SU-DHL-6 (cell line): ENCODE data around the gene IFT20.

Experiments used
- CTCF ChIP-seq: fragments of 200-600 bp; sonication (generic); IDR thresholded peaks from one replicate; pipeline ENCODE4 v1.5.1; 2017; ENCODE audit warnings: antibody characterized with exemption, mild to moderate bottlenecking, low read length, moderate library complexity; ENCODE audit not compliant: insufficient read depth, poor library complexity, severe bottlenecking
- EZH2phosphoT487 ChIP-seq: fragments of 200-600 bp; sonication (generic), shearing (Covaris generic); conservative IDR thresholded peaks from 2 replicates; pipeline ENCODE4 v1.6.1; 2018; ENCODE audit warnings: mild to moderate bottlenecking, antibody characterized with exemption, low read length, moderate library complexity, mixed read lengths

- TF ChIP-seq CTCF (no peak), EZH2phosphoT487 (no peak)
Observed at GRCh38 chr17:28313841-28314240, 21.4 kb downstream of the IFT20 start.
